Measurements from ENCODE around the gene HYDIN. TPM values are rescaled to one million over a fixed set of nuclear protein-coding genes. Genes with fewer than 3 reads are reported as not detected.
"Not testable (repeated sequence)": the region's sequence is repeated elsewhere in the genome, so short reads cannot be mapped to it uniquely, and the experiment has no call there.

HYDIN gene
- polyA plus RNA-seq, 2 of the 4 experiments (the other 2 are of a cell fraction), result 0.23 to 0.41 TPM

GRCh38 chr16:70884652-70885051 is 345.9 kb downstream of the HYDIN start:
- H3K9me3 ChIP-seq; DNase-seq (ENCODE audit: low read depth in 1 of 2, low spot score in 1 of 2); H3K4me1 ChIP-seq; POLR2A ChIA-PET; H3K27ac ChIP-seq; H3K4me3 ChIP-seq; H3K4me2 ChIP-seq; FAIRE-seq; CTCF ChIA-PET: not testable (repeated sequence)
- 26% methylated on average over 4 of the region's 4 CpGs for WGBS (ENCODE audit: missing lambda C conversion rate)
- 0 out of 6 replicates have a peak, but pooled peaks of 1 of the 2 experiments have one; percentile 9 for ATAC-seq
- TF ChIP-seq MAFK (IDR thresholded peaks at IDR 0.05; ENCODE audit: partially characterized antibody), result peak; percentile 3

- H3K27ac ChIP-seq; H3K4me2 ChIP-seq; DNase-seq (ENCODE audit: low read depth in 1 of 2, low spot score in 1 of 2); H3K4me1 ChIP-seq; FAIRE-seq; POLR2A ChIA-PET; H3K9me3 ChIP-seq; CTCF ChIA-PET; H3K4me3 ChIP-seq: not testable (repeated sequence)
- WGBS (ENCODE audit: missing lambda C conversion rate), result 27% methylated on average over 5 of the region's 8 CpGs
- 0 out of 6 replicates have a peak, but pooled peaks of 1 of the 2 experiments have one; percentile 9 for ATAC-seq
Measured at GRCh38 chr16:70882311-70882710, 348.2 kb downstream of the HYDIN start.

GRCh38 chr16:70877895-70878294 is 352.6 kb downstream of the HYDIN start:
- H3K9me3 ChIP-seq; FAIRE-seq; DNase-seq (ENCODE audit: low read depth in 1 of 2, low spot score in 1 of 2); H3K4me2 ChIP-seq; H3K27ac ChIP-seq; ATAC-seq; CTCF ChIA-PET; H3K4me3 ChIP-seq; POLR2A ChIA-PET; H3K4me1 ChIP-seq: not testable (repeated sequence)
- WGBS (ENCODE audit: missing lambda C conversion rate), result 0% methylated on average over 5 of the region's 5 CpGs

DNA sequence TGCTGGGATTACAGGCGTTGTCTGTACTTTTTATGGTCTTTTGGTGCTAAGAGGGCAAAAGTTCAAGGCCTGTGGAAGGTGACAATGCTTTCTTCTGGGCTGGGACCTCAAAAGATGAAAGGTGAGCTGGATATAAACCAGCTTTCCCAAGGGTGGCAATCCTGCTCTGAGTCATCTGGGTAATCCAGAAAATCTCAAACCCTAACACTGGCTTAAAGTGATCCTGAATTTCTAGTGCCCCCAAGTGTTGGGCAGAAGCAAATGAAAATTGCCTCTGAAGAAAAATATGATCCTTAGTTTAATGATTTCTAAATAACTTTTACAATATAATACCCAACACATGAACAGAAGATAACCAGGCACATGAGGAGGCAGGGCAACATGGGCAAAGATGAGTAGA is 354.1 kb downstream of the HYDIN start:
- DNase-seq (ENCODE audit: low read depth in 1 of 2, low spot score in 1 of 2); H3K9me3 ChIP-seq; CTCF ChIA-PET; H3K27ac ChIP-seq; H3K4me2 ChIP-seq; ATAC-seq; H3K4me3 ChIP-seq; POLR2A ChIA-PET; FAIRE-seq; H3K4me1 ChIP-seq: not testable (repeated sequence)
- WGBS (ENCODE audit: missing lambda C conversion rate), result no CpG with 5 or more reads among the region's 1 CpG

DNA sequence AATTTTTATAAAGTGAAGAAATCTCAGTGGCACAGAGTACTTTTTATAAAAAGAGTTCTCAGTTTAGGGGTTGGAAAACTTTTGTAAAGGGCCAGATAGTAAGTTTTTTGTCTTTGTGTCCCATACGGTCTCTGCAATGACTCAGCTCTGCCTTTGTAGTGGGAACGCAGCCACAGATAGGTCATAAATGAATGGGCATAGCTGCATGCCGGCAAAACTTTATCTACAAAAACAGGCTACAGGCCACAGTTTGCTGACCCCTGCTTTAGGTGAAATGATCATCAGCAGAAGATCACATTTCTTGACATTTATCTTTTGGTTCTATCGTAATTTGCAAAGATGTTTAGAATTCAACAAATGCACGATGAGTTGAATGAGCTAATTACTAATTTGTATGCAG is 365.8 kb downstream of the HYDIN start:
- ATAC-seq; POLR2A ChIA-PET; DNase-seq (ENCODE audit: low read depth in 1 of 2, low spot score in 1 of 2); H3K9me3 ChIP-seq; H3K4me2 ChIP-seq; FAIRE-seq; CTCF ChIA-PET; H3K4me1 ChIP-seq; H3K4me3 ChIP-seq; H3K27ac ChIP-seq: not testable (repeated sequence)
- 58% methylated on average over 5 of the region's 5 CpGs for WGBS (ENCODE audit: missing lambda C conversion rate)

GRCh38 chr16:70861996-70862395 is 368.5 kb downstream of the HYDIN start:
- H3K27ac ChIP-seq; ATAC-seq; H3K9me3 ChIP-seq; H3K4me3 ChIP-seq; H3K4me2 ChIP-seq; DNase-seq (ENCODE audit: low read depth in 1 of 2, low spot score in 1 of 2); H3K4me1 ChIP-seq; CTCF ChIA-PET; POLR2A ChIA-PET; FAIRE-seq: not testable (repeated sequence)
- WGBS (ENCODE audit: missing lambda C conversion rate), result 5% methylated on average over 8 of the region's 9 CpGs
- TF ChIP-seq REST (IDR thresholded peaks at IDR 0.05), result peak; percentile 41; the same call in 1 of the 2 replicates

- H3K4me1 ChIP-seq; H3K27ac ChIP-seq; H3K4me2 ChIP-seq; POLR2A ChIA-PET; ATAC-seq; DNase-seq (ENCODE audit: low read depth in 1 of 2, low spot score in 1 of 2); FAIRE-seq; CTCF ChIA-PET; H3K9me3 ChIP-seq; H3K4me3 ChIP-seq: not testable (repeated sequence)
- under 1% methylated on average over 4 of the region's 4 CpGs for WGBS (ENCODE audit: missing lambda C conversion rate)
Measured at GRCh38 chr16:70851299-70851698, 379.2 kb downstream of the HYDIN start.

DNA sequence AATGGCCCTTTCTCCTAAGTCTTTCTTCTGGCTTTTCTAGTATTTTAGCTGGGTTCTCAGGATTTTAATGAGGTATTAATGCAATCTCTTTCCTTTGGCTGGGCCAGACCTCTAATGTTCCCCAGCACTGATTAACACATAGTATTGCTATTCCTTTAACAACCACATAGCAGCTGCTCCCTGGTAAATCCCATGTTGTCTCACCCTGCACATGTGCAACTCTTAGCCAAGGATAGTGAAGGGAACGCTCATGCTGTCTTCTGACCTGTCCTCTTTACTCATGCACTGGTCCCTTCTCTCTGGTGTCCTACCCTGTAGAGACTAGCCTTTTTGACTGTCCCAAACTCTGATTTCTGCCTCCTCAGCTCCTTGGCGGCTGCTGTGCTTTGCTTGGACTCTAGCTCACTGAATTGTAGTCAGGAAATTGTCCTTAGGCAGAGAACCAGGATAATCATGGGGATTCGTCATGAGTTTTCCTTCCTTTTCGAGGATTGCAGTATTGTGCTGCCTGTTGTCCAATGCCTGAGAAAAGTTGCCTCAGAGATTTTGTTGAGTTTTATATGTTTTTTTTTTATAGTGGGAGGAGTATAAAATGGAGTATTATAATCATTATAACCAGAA is 406.9 kb downstream of the HYDIN start:
- ATAC-seq, result peak in 1 of 2 experiments; percentile 43; a peak in 2 of 6 replicates
- H3K4me1 ChIP-seq; POLR2A ChIA-PET; H3K27ac ChIP-seq; H3K4me2 ChIP-seq; CTCF ChIA-PET; FAIRE-seq; H3K4me3 ChIP-seq; DNase-seq (ENCODE audit: low read depth in 1 of 2, low spot score in 1 of 2); H3K9me3 ChIP-seq: not testable (repeated sequence)
- 69% methylated on average over 3 of the region's 4 CpGs for WGBS (ENCODE audit: missing lambda C conversion rate)

- WGBS (ENCODE audit: missing lambda C conversion rate), result 0% methylated on average over 1 of the region's 2 CpGs
- H3K9me3 ChIP-seq; FAIRE-seq; H3K4me2 ChIP-seq; DNase-seq (ENCODE audit: low read depth in 1 of 2, low spot score in 1 of 2); ATAC-seq; H3K4me1 ChIP-seq; CTCF ChIA-PET; H3K27ac ChIP-seq; H3K4me3 ChIP-seq; POLR2A ChIA-PET: not testable (repeated sequence)
Measured at GRCh38 chr16:70822734-70823133, 407.8 kb downstream of the HYDIN start.

DNA sequence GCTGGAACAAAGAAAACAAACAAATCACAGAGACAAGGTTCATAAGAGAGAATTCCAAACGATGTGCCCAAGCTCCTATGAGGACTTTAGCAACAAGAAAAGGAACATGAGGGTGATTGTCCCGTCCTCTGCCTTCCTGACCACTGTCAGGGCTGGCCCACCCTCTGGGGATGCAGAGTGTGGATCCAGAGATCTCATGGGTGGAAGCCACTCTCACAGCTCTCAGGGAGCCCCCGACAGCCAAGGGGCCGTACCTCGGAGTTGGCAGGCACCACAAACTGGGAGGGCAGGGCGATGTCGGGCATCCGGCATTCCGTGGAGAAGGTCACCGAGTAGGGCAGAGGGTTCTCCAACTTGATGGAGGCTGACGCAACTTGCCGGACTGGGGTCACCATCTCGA is 412.4 kb downstream of the HYDIN start:
- DNase-seq (ENCODE audit: low read depth in 1 of 2, low spot score in 1 of 2); FAIRE-seq; CTCF ChIA-PET; H3K4me3 ChIP-seq; POLR2A ChIA-PET; H3K4me2 ChIP-seq; H3K4me1 ChIP-seq; ATAC-seq; H3K27ac ChIP-seq; H3K9me3 ChIP-seq: not testable (repeated sequence)
- WGBS (ENCODE audit: missing lambda C conversion rate), result 53% methylated on average over 10 of the region's 13 CpGs

All from A549 (cell line).